Brain microvascular endothelial cell (primary cell): ENCODE measurements around the gene PLCG2.

Experiments
- DNase-seq: peaks from one replicate; pipeline ENCODE4 v3.0.0-alpha.2; 2020
- H3K27ac ChIP-seq: fragments of 250-450 bp; sonication (Bioruptor Pico); 2 replicates; pipeline ENCODE4 v1.5.1; 2020; ENCODE audit warnings: mild to moderate bottlenecking, moderate library complexity
- H3K27me3 ChIP-seq: fragments of 250-450 bp; sonication (Bioruptor Pico); replicated peaks from 2 replicates; pipeline ENCODE4 v1.5.1; 2020; ENCODE audit warnings: mild to moderate bottlenecking
- H3K36me3 ChIP-seq: fragments of 250-450 bp; sonication (Bioruptor Pico); replicated peaks from 2 replicates; pipeline ENCODE4 v1.5.1; 2020; ENCODE audit warnings: mild to moderate bottlenecking
- H3K4me3 ChIP-seq: 2 replicates; pipeline ENCODE4 v1.5.1; 2011; ENCODE audit warnings: low read depth, mild to moderate bottlenecking, control low read depth, low read length, moderate library complexity
- in situ Hi-C: cut with HindIII; loops from 2 replicates; pipeline ENCODE4 v1.10.0; 2017; ENCODE audit warnings: low sequenced_read_pairs, low pct_ligation_motif_present
- TF ChIP-seq, protein P1 (sequence below): IDR thresholded peaks from 2 replicates; pipeline ENCODE4 v1.5.1; 2011; ENCODE audit warnings: low read depth, mild to moderate bottlenecking, moderate library complexity, low read length, control low read depth, inconsistent platforms; ENCODE audit errors: missing control alignments

Gene PLCG2

DNA sequence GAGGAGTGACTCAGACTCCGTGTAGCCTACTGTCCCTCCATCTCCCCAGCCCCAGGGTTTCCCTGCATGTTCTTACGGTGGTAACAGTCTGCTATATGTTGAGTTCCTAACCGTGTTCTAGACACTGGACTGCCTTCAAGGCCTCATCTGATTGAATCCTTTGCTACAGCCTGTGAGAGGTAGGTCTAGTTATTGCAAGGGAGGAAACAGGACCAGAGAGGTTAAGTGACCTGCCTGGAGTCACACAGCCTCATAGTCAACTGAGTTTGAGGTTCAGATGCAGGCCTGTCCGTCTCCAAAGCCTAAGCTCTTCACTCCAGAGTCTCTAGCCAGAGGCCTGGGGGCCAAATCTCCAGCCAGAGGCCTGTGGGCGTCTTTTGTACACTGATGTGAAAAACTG is 134.1 kb downstream of the PLCG2 start:
- in situ Hi-C loops = no loop called here
- TF ChIP-seq, protein P1, sequence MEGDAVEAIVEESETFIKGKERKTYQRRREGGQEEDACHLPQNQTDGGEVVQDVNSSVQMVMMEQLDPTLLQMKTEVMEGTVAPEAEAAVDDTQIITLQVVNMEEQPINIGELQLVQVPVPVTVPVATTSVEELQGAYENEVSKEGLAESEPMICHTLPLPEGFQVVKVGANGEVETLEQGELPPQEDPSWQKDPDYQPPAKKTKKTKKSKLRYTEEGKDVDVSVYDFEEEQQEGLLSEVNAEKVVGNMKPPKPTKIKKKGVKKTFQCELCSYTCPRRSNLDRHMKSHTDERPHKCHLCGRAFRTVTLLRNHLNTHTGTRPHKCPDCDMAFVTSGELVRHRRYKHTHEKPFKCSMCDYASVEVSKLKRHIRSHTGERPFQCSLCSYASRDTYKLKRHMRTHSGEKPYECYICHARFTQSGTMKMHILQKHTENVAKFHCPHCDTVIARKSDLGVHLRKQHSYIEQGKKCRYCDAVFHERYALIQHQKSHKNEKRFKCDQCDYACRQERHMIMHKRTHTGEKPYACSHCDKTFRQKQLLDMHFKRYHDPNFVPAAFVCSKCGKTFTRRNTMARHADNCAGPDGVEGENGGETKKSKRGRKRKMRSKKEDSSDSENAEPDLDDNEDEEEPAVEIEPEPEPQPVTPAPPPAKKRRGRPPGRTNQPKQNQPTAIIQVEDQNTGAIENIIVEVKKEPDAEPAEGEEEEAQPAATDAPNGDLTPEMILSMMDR = no peak
- no peak overlapping the region for H3K27ac ChIP-seq
- no peaks in the 10 kb centered on the region for H3K27me3 ChIP-seq
- H3K36me3 ChIP-seq = no peaks in the 10 kb centered on the region
- H3K4me3 ChIP-seq = no peak overlapping the region
- DNase-seq = no peak

DNA sequence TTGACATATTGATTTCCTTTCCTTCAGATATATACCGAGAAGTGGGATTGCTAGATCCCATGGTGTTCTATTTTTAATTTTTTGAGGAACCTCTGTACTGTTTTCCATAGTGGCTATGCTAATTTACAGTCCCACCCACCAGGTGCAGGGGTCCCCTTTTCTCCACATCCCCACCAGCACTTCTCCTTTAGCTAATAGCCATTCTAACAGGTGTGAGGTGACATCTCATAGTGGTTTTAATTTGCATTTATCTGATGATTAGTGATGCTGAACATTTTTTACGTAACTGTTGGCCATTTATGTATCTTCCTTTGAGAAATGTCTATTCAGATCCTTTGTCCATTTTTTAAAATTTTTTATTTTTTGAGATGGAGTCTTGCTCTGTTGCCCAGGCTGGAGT is 138.3 kb downstream of the PLCG2 start:
- no peak for DNase-seq
- H3K36me3 ChIP-seq = no peaks in the 10 kb centered on the region
- TF ChIP-seq, protein P1 = no peak
- H3K27me3 ChIP-seq = no peaks in the 10 kb centered on the region
- H3K27ac ChIP-seq = no peak overlapping the region
- H3K4me3 ChIP-seq = no peak overlapping the region
- in situ Hi-C loops = no loop called here

GRCh38 chr16:81918927-81919326 is 139.8 kb downstream of the PLCG2 start:
- no peak overlapping the region for H3K27ac ChIP-seq
- H3K27me3 ChIP-seq = no peaks in the 10 kb centered on the region
- TF ChIP-seq, protein P1 = no peak
- H3K4me3 ChIP-seq = no peak overlapping the region
- no peak for DNase-seq
- H3K36me3 ChIP-seq = no peaks in the 10 kb centered on the region
- in situ Hi-C loops = no loop called here

DNA sequence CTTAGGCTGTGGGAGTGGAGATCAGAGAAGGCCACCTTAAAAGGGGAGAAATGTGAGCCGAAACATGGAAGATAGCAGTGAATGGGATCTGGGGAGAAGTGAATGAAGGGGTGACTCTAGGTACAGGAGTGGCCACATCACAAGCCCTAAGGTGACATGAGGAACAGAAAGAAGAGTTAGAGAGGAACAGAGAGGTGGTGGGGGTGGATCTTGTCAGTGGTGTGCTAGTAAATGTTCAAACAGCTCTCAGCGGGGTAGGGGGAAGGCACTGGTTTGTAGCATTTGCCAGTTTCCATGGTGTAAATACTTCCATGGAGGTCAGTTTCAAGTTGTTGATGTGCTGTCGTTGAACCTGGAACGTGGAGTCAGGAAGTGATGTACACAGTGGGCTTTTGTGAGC is 141.4 kb downstream of the PLCG2 start:
- TF ChIP-seq, protein P1 = no peak
- DNase-seq = no peak
- no peak overlapping the region for H3K27ac ChIP-seq
- H3K36me3 ChIP-seq = no peaks in the 10 kb centered on the region
- in situ Hi-C loops = no loop called here
- H3K4me3 ChIP-seq = no peak overlapping the region
- H3K27me3 ChIP-seq = no peaks in the 10 kb centered on the region

DNA sequence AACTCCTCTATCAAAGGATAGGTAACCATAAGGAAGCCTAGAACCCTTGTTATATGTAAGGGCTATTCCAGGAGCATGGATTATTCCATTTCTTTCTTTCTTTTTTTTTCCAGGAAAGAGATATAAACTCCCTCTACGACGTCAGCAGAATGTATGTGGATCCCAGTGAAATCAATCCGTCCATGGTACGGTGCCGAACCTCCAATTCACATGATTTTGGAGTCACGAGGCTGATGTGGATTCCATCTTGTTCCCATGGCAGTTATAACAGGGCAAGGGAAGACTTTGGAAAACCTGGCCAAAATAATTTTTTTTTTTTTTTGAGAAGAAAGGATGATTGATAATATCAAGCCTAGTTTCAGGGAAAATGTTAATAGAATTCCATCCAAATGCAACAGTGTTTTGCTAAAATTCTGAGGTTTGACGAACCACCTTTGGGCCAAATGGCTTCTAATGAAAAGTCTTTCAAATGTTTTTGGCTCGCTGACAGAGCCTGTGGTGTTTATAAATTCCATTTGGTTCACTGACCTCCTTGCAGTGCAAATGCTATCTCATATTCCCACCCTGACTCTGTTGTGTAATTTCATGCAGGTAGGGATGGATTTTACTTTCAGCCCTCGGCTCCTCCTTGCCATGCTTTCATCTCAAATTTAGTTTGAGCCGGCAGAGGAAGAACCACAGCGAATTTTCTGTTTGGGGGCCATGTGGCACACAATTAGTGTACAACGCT is 142.2 kb downstream of the PLCG2 start:
- in situ Hi-C loops = no loop called here
- H3K36me3 ChIP-seq = no peaks in the 10 kb centered on the region
- TF ChIP-seq, protein P1 = no peak
- H3K27ac ChIP-seq = no peak overlapping the region
- no peaks in the 10 kb centered on the region for H3K27me3 ChIP-seq
- no peak overlapping the region for H3K4me3 ChIP-seq
- DNase-seq = no peak
